ENCODE results near the gene NFE2. TPM values are rescaled to one million over a fixed set of nuclear protein-coding genes. Genes with fewer than 3 reads are reported as not detected.

The NFE2 gene
- total and polyA plus RNA-seq, 2 of the 8 experiments (the other 6 are each of a cell fraction or from before 2014, with no cell fraction given) = 2.0 to 6.1 TPM

GRCh38 chr12:54287261-54288157 is 13.3 kb downstream of the NFE2 start:
- no peak overlapping the region for H3K23ac ChIP-seq (ENCODE audit: insufficient read length)
- no peak overlapping the region for H3K4me3 ChIP-seq (ENCODE audit: extremely low read depth in 1 of 4, insufficient read depth in 2 of 4, low read depth in 3 of 4, low read length in 4 of 4)
- H2AFZ ChIP-seq (ENCODE audit: low read length) = no peak overlapping the region
- H3K4me2 ChIP-seq (ENCODE audit: insufficient read depth in 1 of 2, low read depth in 2 of 2, low read length in 2 of 2) = no peak overlapping the region
- no peaks in the 10 kb centered on the region for H3K27me3 ChIP-seq (replicated peaks in 1 of 4; ENCODE audit: control insufficient read depth in 3 of 4, extremely low read depth in 1 of 4, insufficient read depth in 3 of 4, low read length in 3 of 4)
- FAIRE-seq (no peak), DNase-seq (ENCODE audit: low read depth in 1 of 2, low spot score in 2 of 2) (no peak)
- H3K9ac ChIP-seq (replicated peaks in 1 of 4; ENCODE audit: extremely low read depth in 1 of 4, low read depth in 3 of 4, low read length in 3 of 4) = no peak overlapping the region; a peak in 1 of 7 replicates
- H3K56ac ChIP-seq (replicated peaks; ENCODE audit: insufficient read length, low read depth, low read length) = no peak overlapping the region
- peaks cover 0 to 7% (median 3%) of the 10 kb centered on the region in 4 experiments; a peak in 4 of 7 replicates for H3K4me1 ChIP-seq (replicated peaks in 1 of 4; ENCODE audit: control insufficient read depth in 3 of 4, insufficient read depth in 4 of 4, low read length in 3 of 4)
- no peaks in the 10 kb centered on the region for H3K79me1 ChIP-seq (ENCODE audit: low read depth, low read length)
- no peak overlapping the region for H2BK15ac ChIP-seq (ENCODE audit: low read length)
- peaks cover 15 to 17% of the 10 kb centered on the region in 2 experiments for H4K20me1 ChIP-seq (replicated peaks in 1 of 2; ENCODE audit: control insufficient read depth in 1 of 2, insufficient read depth in 2 of 2, low read length in 2 of 2)
- no peaks in the 10 kb centered on the region for H3K9me3 ChIP-seq (ENCODE audit: insufficient read depth in 2 of 2, low read depth in 1 of 2, low read length in 1 of 2)
- H4K91ac ChIP-seq (replicated peaks; ENCODE audit: insufficient read length, low read length) = no peak overlapping the region
- H2BK5ac ChIP-seq (ENCODE audit: low read depth, low read length) = no peak overlapping the region
- H3K23me2 ChIP-seq (ENCODE audit: low read depth, low read length) = peaks cover 3% of the 10 kb centered on the region
- H4K5ac ChIP-seq (ENCODE audit: insufficient read length, low read depth, low read length) = no peak overlapping the region
- H3K36me3 ChIP-seq (ENCODE audit: control insufficient read depth in 2 of 4, insufficient read depth in 4 of 4, low read length in 3 of 4) = peaks cover 33 to 59% (median 46%) of the 10 kb centered on the region in 4 experiments
- TF ChIP-seq POLR2A (IDR thresholded peaks at IDR 0.05; ENCODE audit: control extremely low read depth in 1 of 2, low read depth in 2 of 2, low read length in 2 of 2) (peak; percentile 86 to 89), SIX5 (IDR thresholded peaks at IDR 0.05; ENCODE audit: low read depth, low read length) (no peak), CTCF (IDR thresholded peaks at IDR 0.05; ENCODE audit: control extremely low read depth in 1 of 3, insufficient read depth in 1 of 3, low read depth in 1 of 3, low read length in 3 of 3) (no peak), CHD2 (IDR thresholded peaks at IDR 0.05; ENCODE audit: low read length) (0 out of 2 replicates have a peak, but pooled peaks have one; percentile 8), MAFK (IDR thresholded peaks at IDR 0.05; ENCODE audit: low read depth, low read length) (no peak), TAF7 (optimal IDR thresholded peaks at IDR 0.05; ENCODE audit: borderline replicate concordance, low read depth, low read length) (peak; percentile 14), NRF1 (IDR thresholded peaks at IDR 0.05; ENCODE audit: low read depth, low read length) (peak; percentile 9; the same call in 1 of the 2 replicates), POLR2AphosphoS5 (IDR thresholded peaks at IDR 0.05; ENCODE audit: low read depth, low read length) (peak; percentile 99), TBP (IDR thresholded peaks at IDR 0.05; ENCODE audit: low read depth, low read length) (no peak)
- no peak overlapping the region for H3K27ac ChIP-seq (ENCODE audit: low read depth, low read length)
- CTCF ChIA-PET (ENCODE audit: partially characterized antibody) = interaction anchor here (0.5 to 14.9 kb wide), 17 partner anchors 10 to 92 kb away, joined by 3 to 618 read pairs (median 5); partner anchors contain the start of genes COPZ1 and NFE2
- H2BK12ac ChIP-seq (ENCODE audit: low read depth, low read length) = no peak overlapping the region
- H3K79me2 ChIP-seq (ENCODE audit: control insufficient read depth in 1 of 2, insufficient read depth in 2 of 2, low read length in 2 of 2) = peaks cover 0 to 19% of the 10 kb centered on the region in 2 experiments; a peak in 3 of 4 replicates
- POLR2A ChIA-PET (ENCODE audit: partially characterized antibody) = interaction anchor here (0.9 to 15.0 kb wide), 31 partner anchors 7 to 112 kb away, joined by 3 to 1006 read pairs (median 14); partner anchors contain the start of genes CBX5, COPZ1, HNRNPA1 and NFE2
- H4K8ac ChIP-seq (ENCODE audit: extremely low read depth, insufficient read depth, low read length) = no peak overlapping the region
- WGBS, 2 experiments (ENCODE audit: extremely low coverage in 1 of 2, insufficient coverage in 1 of 2, insufficient read length in 1 of 2, insufficient replicate concordance in 2 of 2, low coverage in 1 of 2, low lambda C conversion rate in 2 of 2, missing lambda C conversion rate in 1 of 2) = 83% methylated on average over 8 of the region's 8 CpGs; no CpG with 5 or more reads in 1 of the 2 experiments
- H2BK20ac ChIP-seq (ENCODE audit: low read length) = no peak overlapping the region
- H2AK5ac ChIP-seq (ENCODE audit: low read depth, low read length) = no peak overlapping the region
- no peak overlapping the region for H3K14ac ChIP-seq (ENCODE audit: insufficient read length)
- no peak overlapping the region for H2BK120ac ChIP-seq (replicated peaks; ENCODE audit: low read depth, low read length)
- H3K18ac ChIP-seq (ENCODE audit: extremely low read depth, low read length) = no peak overlapping the region
- H3K4ac ChIP-seq (replicated peaks; ENCODE audit: insufficient read length, low read depth, low read length) = no peak overlapping the region

All from H1 (cell line).